GM18517 (cell line): ENCODE data around the gene ZNF3.

ENCODE experiments used
- ATAC-seq: cut with Tn5 transposase; IDR thresholded peaks from one replicate; pipeline ENCODE4 v1.9.1; 2021; ENCODE audit warnings: mild to moderate bottlenecking, moderate library complexity; ENCODE audit not compliant: unreplicated experiment

The ZNF3 gene

GRCh38 chr7:100059251-100059739 is 22.2 kb downstream of the ZNF3 start:
- ATAC-seq, result no peak

GRCh38 chr7:100057006-100057405 is 24.5 kb downstream of the ZNF3 start:
- no peak for ATAC-seq

GRCh38 chr7:100053215-100053614 is 28.3 kb downstream of the ZNF3 start:
- no peak for ATAC-seq

DNA sequence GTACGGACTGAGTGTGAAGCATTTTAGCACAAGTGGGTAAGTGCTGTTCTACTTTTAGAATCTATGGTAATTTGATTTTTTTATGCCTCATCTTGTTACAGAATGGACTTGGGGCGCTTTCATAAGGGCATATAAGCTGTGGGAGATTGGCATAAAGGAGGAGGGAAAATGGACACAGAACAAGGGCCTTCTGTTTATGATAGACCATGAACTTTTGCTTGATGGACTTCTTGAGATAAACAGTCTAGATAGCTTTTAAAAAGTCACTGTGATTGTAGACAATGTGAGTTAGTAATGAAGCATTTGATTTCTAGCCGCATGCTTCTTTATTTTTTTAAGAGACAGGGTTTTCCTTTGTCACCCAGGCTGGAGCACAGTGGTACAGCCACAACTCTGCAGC is 29.9 kb downstream of the ZNF3 start:
- no peak for ATAC-seq

GRCh38 chr7:100049441-100050291 is 31.9 kb downstream of the ZNF3 start, which contains the start of gene ZSCAN21:
Gene ZSCAN21, plus strand, starts transcription at chr7:100049774. Its CDS starts 7,233 bp downstream, at chr7:100057007.
- peak; percentile 84 for ATAC-seq

GRCh38 chr7:100048680-100049079 is 32.8 kb downstream of the ZNF3 start:
- ATAC-seq, result no peak

GRCh38 chr7:100044718-100045117 is 36.8 kb downstream of the ZNF3 start:
- no peak for ATAC-seq

DNA sequence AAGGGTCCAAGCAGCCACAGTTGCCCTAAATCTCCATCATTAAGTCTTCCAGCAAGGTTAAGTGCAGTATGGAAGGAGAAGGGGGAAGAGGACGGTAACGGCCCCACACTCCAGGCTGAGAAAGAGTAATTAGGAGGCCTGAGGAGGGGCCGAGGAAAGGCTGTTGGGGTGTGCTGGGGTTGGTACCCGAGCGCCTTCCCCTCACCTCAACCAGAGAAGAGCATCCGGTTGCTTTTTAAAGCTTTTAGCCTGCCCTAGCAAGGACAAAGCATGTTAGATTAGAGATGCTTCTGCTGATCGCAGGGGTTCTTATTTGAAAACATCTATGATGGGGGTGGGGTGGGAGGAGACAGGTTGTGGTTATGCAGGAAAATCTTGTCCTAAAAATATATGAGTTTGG is 40.9 kb downstream of the ZNF3 start:
- ATAC-seq, result no peak

GRCh38 chr7:100038326-100038725 is 43.2 kb downstream of the ZNF3 start:
- ATAC-seq, result no peak

DNA sequence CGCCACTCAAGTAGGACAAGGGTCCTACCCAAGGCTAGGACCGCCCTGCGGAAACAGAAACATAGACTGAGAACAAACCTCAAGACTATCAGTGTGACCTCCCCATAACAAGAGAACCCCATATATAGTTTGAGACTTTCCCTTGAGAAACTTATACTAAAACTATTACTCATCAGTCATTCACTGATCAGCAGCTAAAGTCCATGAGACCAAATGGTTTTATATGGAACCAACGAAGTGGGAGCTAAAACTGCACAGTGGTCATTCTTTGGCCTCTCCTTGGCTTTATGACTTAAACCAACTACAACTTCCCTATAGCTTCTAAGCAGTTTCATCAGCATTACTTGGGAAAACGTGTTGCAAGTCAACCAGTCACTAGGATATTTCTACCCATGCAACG is 45.6 kb downstream of the ZNF3 start:
- ATAC-seq, result no peak

- no peak for ATAC-seq
These were observed 46.5 kb downstream of the ZNF3 start for GRCh38 chr7:100034871-100035510.

DNA sequence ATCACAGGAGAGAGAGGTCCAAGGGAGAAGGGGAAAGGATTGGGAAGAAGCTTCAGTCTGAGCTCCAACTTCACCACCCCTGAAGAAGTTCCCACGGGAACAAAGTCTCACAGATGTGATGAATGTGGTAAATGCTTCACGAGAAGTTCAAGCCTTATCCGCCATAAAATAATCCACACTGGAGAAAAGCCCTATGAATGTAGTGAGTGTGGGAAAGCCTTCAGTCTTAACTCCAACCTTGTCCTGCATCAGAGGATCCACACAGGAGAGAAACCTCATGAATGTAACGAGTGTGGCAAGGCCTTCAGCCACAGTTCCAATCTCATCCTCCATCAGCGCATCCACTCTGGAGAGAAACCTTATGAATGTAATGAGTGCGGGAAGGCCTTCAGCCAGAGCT is 48.0 kb downstream of the ZNF3 start:
- ATAC-seq, result no peak

DNA sequence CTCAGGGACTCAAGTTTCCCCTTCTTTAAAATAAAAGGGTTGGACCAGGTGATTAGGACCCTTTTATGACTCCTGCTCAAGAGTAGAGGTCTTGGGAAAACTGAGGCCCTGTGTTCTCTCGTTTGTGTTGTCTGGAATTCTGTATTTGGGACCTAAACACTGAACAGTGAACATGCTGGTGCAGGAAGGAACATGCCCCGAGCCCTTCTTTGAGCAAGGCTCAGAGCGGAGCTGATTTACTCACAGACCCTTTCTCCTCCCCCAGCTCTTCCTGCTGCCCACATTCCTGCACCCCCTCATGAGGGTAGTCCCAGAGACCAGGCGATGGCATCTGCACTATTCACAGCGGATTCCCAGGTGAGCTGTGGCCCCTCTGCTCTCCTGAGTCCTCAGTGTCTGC is 51.9 kb downstream of the ZNF3 start:
- ATAC-seq, result no peak

DNA sequence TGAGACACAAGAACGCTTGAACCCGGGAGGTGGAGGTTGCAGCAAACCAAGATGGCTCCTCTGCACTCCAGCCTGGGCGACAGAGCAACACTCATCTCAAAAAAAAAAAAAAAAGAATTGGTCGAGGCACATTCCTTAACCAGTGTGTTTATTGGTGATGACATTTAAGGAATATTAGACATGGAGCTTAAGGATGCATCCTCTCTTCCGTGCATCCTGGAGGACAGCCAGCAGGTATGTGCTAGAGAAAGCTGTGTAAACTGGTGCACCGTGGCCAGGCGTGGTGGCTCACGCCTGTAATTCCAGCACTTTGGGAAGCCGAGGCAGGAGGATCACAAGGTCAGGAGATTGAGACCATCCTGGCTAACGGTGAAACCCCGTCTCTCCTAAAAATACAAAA is 54.3 kb downstream of the ZNF3 start:
- ATAC-seq, result no peak

GRCh38 chr7:100024020-100024619 is 57.4 kb downstream of the ZNF3 start:
- no peak for ATAC-seq

DNA sequence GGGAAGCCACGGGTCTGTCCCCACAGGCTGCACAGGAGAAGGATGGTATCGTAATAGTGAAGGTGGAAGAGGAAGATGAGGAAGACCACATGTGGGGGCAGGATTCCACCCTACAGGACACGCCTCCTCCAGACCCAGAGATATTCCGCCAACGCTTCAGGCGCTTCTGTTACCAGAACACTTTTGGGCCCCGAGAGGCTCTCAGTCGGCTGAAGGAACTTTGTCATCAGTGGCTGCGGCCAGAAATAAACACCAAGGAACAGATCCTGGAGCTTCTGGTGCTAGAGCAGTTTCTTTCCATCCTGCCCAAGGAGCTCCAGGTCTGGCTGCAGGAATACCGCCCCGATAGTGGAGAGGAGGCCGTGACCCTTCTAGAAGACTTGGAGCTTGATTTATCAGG is 58.0 kb downstream of the ZNF3 start:
- no peak for ATAC-seq

DNA sequence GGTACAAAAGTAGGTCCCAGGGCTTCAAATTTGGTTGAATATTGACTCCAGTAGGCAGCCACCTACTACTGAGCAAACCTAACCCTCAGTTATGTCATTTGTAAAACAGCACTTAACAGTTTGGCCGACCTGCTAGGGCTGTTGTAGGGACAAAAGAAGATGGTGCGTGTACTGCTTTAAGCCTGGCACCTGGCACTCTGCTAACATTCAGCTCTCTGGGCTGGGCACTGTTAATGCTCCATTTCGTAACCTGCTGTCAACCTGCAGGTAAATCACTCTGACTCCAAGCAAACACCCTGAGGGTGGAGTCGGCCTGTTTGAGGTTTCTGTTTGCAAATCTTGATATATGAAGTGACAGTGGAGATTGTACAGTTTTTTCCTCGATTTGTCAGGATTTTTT is 58.9 kb downstream of the ZNF3 start:
- no peak for ATAC-seq

GRCh38 chr7:100021297-100021696 is 60.2 kb downstream of the ZNF3 start:
- no peak for ATAC-seq
